Immature natural killer cell (primary cell): ENCODE data around the gene CFAP74. TPM values are rescaled to one million over a fixed set of nuclear protein-coding genes. Genes with fewer than 3 reads are reported as not detected.

Experiments used
- DNase-seq, 3 donors: peaks; one replicate each; pipeline ENCODE4 v3.0.0; 2022; ENCODE audit warnings: mixed read lengths in 1 of 3
- H3K27ac Mint-ChIP-seq, 6 donors: one replicate each; pipeline ENCODE4 v1.8.0; 2020; ENCODE audit warnings: mixed read lengths in 6 of 6, mild to moderate bottlenecking in 5 of 6, inconsistent platforms in 4 of 6, moderate library complexity in 3 of 6
- H3K27me3 Mint-ChIP-seq, 3 donors: one replicate each; pipeline ENCODE4 v1.8.0; 2020 to 2021; ENCODE audit warnings: low read depth in 3 of 3, mild to moderate bottlenecking in 3 of 3, mixed read lengths in 3 of 3, moderate library complexity in 3 of 3, inconsistent platforms in 1 of 3
- H3K36me3 Mint-ChIP-seq, 3 donors: one replicate each; pipeline ENCODE4 v1.8.0; 2020; ENCODE audit warnings: mixed read lengths in 3 of 3, inconsistent platforms in 2 of 3, mild to moderate bottlenecking in 2 of 3
- H3K4me1 Mint-ChIP-seq, 2 donors: one replicate each; pipeline ENCODE4 v1.8.0; 2020; ENCODE audit warnings: inconsistent platforms in 2 of 2, mild to moderate bottlenecking in 2 of 2, mixed read lengths in 2 of 2, moderate library complexity in 1 of 2
- H3K4me3 Mint-ChIP-seq, 5 donors: one replicate each; pipeline ENCODE4 v1.8.0; 2020; ENCODE audit warnings: mild to moderate bottlenecking in 5 of 5, mixed read lengths in 5 of 5, inconsistent platforms in 3 of 5, moderate library complexity in 3 of 5
- H3K9me3 Mint-ChIP-seq, 6 donors: one replicate each; pipeline ENCODE4 v1.8.0; 2020; ENCODE audit warnings: mild to moderate bottlenecking in 6 of 6, mixed read lengths in 6 of 6, inconsistent platforms in 4 of 6, moderate library complexity in 3 of 6
- polyA plus RNA-seq, 3 donors: library from polyadenylated mRNA; unstranded; fragments of 300-500 nt; fragmentation: Illumina TruSeq; gene quantifications; one replicate each; pipeline ENCODE4 v1.2.3, GENCODE V29; 2021

The CFAP74 gene
- polyA plus RNA-seq, 3 donors from 2014 or later = not detected

- Mint-ChIP-seq H3K4me3 (no peak overlapping the region), H3K27me3 (peaks cover 3 to 9% (median 5%) of the 10 kb centered on the region in 3 donors), H3K36me3 (no peaks in the 10 kb centered on the region), H3K27ac (no peak overlapping the region), H3K4me1 (peaks cover 6 to 8% of the 10 kb centered on the region in 2 donors), H3K9me3 (no peaks in the 10 kb centered on the region)
- DNase-seq = no peak
Observed at GRCh38 chr1:1921901-1922701, 81.5 kb downstream of the CFAP74 start.

- no peak overlapping the region for H3K27ac Mint-ChIP-seq
- no peak overlapping the region for H3K4me3 Mint-ChIP-seq
- H3K4me1 Mint-ChIP-seq = peaks cover 6 to 8% of the 10 kb centered on the region in 2 donors
- H3K27me3 Mint-ChIP-seq = peaks cover 3 to 11% (median 5%) of the 10 kb centered on the region in 3 donors
- no peak for DNase-seq
- no peaks in the 10 kb centered on the region for H3K36me3 Mint-ChIP-seq
- H3K9me3 Mint-ChIP-seq = no peaks in the 10 kb centered on the region
Observed at GRCh38 chr1:1921459-1921862, 82.1 kb downstream of the CFAP74 start.

GRCh38 chr1:1920608-1921458, 82.8 kb downstream of the CFAP74 start:
- Mint-ChIP-seq H3K27me3 (peaks cover 3 to 13% (median 5%) of the 10 kb centered on the region in 3 donors), H3K4me1 (peaks cover 6 to 8% of the 10 kb centered on the region in 2 donors), H3K9me3 (no peaks in the 10 kb centered on the region), H3K27ac (peak overlapping the region in 1 of 6 donors; percentile 42), H3K36me3 (no peaks in the 10 kb centered on the region), H3K4me3 (peak overlapping the region in 3 of 5 donors; percentile 21 to 29 (median 27))
- no peak for DNase-seq

- Mint-ChIP-seq H3K4me3 (peak overlapping the region in 4 of 5 donors; percentile 21 to 77 (median 28)), H3K27ac (peak overlapping the region in 1 of 6 donors; percentile 42), H3K4me1 (peaks cover 6 to 8% of the 10 kb centered on the region in 2 donors), H3K36me3 (no peaks in the 10 kb centered on the region), H3K9me3 (no peaks in the 10 kb centered on the region), H3K27me3 (peaks cover 3 to 13% (median 5%) of the 10 kb centered on the region in 3 donors)
- no peak for DNase-seq
Observed at GRCh38 chr1:1920057-1920607, 83.5 kb downstream of the CFAP74 start.

DNA sequence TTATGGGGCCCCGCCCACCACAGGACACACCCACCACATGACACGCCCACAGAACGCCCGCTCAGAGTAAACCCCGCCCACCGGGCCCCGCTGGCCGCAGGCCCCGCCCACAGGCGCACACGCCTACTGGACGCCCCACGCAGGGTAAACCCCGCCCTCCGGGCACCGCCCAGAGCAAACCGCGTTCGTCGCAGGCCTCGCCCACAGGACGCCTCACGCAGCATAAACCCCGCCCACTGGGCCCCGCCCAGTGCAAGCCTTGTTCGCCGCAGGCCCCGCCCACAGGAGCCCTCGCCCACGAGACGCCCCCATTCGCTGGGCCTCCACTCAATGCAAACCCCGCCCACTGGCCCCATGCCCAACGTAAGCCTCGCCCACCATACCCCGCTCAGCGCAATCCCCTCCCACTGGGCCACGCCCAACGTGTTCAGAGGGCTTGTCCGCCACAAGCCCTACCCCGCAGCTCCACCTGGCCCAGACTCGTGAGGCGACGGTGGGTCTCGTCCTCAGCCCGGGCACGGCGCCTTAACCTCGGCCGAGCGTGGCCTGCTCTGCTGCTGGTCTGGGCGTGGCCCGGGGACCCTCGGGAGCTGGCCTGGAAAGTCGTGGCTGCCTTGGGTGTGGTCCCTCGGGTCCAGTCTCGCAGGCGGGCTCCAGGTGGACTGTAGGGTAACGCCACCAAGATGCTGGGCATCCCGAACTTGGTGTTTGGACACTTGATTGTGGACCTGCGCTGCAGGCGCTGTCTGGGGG, 84.1 kb downstream of the CFAP74 start:
- Mint-ChIP-seq H3K36me3 (no peaks in the 10 kb centered on the region), H3K4me3 (peak overlapping the region; percentile 70 to 79 (median 75)), H3K4me1 (peaks cover 6 to 8% of the 10 kb centered on the region in 2 donors), H3K27me3 (peaks cover 3 to 13% (median 5%) of the 10 kb centered on the region in 3 donors), H3K9me3 (no peaks in the 10 kb centered on the region), H3K27ac (peak overlapping the region in 5 of 6 donors; percentile 70 to 82 (median 79))
- peak; percentile 97 to 98 (median 98) for DNase-seq

DNA sequence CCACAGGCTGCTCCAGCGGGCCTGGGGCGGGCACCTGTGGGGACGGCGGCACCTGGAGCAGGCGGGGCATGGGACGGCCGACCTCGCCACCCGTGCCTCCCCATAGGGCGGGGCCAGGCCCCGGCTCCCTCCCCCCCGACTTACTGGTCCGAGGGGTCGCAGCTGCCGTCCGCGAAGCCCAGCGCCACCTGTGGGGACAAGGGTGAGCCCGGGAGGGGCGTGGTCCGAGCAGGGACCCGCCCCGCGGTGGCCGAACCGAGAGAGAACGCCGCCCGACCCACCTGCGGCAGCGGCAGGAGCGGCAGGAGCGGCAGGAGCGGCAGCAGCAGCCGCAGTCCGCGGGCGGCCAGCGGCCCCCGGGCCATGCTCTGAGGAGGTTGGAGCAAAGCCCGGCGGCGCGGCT, 84.7 kb downstream of the CFAP74 start, which contains the start of gene TMEM52:
TSS of gene TMEM52 (minus strand) at position 379 of the 403 bp plus-strand sequence. CDS start at position 365, 14 bp downstream.
- H3K27me3 Mint-ChIP-seq = peaks cover 3 to 13% (median 5%) of the 10 kb centered on the region in 3 donors
- peak within 1 kb of the TSS; percentile 70 to 79 (median 75) for H3K4me3 Mint-ChIP-seq
- H3K36me3 Mint-ChIP-seq = no peaks in the 10 kb centered on the region
- H3K9me3 Mint-ChIP-seq = no peaks in the 10 kb centered on the region
- H3K27ac Mint-ChIP-seq = peak within 1 kb of the TSS in 5 of 6 donors; percentile 70 to 82 (median 79)
- peaks cover 6 to 8% of the 10 kb centered on the region in 2 donors for H3K4me1 Mint-ChIP-seq
- no peak for DNase-seq

DNA sequence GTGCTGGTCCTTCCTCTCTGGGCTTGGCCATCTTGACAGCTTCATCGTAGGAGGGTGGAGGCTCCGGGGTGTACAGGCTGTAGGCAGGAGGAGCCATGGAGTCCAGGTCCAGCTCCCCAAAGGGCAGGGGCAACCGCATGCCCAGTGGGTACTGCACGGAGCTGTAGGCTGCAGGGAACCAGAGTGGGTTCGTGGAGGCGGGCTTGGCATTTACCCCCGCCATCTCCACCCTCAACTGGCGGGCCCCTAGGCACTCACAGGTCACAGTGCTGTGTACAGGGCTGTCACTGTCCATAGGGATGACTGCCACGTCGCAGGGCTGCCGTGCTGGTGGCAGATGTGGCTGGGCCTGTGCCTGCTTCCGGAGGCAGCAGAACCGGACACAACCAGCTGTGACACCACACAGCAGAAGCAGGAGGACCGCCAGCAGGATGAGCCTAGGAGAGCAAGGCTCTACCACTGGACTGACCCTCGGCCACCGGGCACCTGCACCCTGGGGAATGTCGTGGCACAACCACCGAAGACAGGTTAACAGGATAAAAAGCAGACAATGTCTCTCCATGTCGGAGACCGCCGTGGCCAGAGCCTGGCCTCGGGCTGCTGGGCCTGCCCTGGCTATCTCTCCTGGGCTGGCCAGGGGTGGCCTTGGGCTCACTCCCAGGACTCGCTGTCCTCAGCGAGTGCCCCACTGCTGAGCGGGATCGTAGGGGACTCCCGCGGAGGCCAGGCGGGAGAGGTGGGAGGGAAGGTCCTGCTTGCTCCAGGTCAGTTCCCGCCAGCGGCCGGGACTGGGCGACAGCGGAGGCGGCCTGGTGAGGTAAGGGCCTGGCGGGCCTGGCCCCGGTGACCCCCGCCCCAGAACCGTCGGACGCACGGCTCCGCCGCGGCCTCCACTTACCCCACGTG, 85.3 kb downstream of the CFAP74 start:
- H3K9me3 Mint-ChIP-seq = no peaks in the 10 kb centered on the region
- H3K27ac Mint-ChIP-seq = peak overlapping the region in 1 of 6 donors; percentile 20
- no peak for DNase-seq
- H3K4me3 Mint-ChIP-seq = peak overlapping the region; percentile 14 to 55 (median 24)
- peaks cover 6 to 8% of the 10 kb centered on the region in 2 donors for H3K4me1 Mint-ChIP-seq
- H3K36me3 Mint-ChIP-seq = no peaks in the 10 kb centered on the region
- peaks cover 5 to 16% (median 5%) of the 10 kb centered on the region in 3 donors for H3K27me3 Mint-ChIP-seq

- Mint-ChIP-seq H3K36me3 (no peaks in the 10 kb centered on the region), H3K9me3 (no peaks in the 10 kb centered on the region), H3K4me1 (peaks cover 6 to 8% of the 10 kb centered on the region in 2 donors), H3K27me3 (peaks cover 5 to 16% (median 5%) of the 10 kb centered on the region in 3 donors), H3K27ac (peak overlapping the region in 1 of 6 donors; percentile 20), H3K4me3 (peak overlapping the region in 4 of 5 donors; percentile 26 to 45 (median 31))
- DNase-seq = no peak
Observed at GRCh38 chr1:1917304-1917976, 86.1 kb downstream of the CFAP74 start.

DNA sequence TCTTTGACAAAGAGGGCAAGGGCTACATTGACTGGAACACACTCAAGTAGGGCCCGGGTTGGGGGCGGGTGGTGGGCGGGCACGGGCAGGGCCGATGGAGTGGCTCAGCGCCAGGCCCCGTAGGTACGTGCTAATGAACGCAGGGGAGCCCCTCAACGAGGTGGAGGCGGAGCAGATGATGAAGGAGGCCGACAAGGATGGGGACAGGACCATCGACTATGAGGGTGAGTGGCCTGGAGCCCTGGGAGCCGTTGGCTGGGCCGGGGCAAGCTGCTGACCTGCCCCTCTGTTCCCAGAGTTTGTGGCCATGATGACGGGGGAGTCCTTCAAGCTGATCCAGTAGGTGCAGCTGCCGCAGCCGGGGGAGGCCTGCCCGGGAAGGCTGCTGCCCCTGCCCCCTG, 86.7 kb downstream of the CFAP74 start:
- Mint-ChIP-seq H3K9me3 (no peaks in the 10 kb centered on the region), H3K4me1 (peaks cover 6 to 8% of the 10 kb centered on the region in 2 donors), H3K36me3 (no peaks in the 10 kb centered on the region), H3K27ac (no peak overlapping the region), H3K27me3 (peaks cover 5 to 16% (median 5%) of the 10 kb centered on the region in 3 donors), H3K4me3 (peak overlapping the region in 1 of 5 donors; percentile 21)
- DNase-seq = no peak

GRCh38 chr1:1915911-1916840, 87.4 kb downstream of the CFAP74 start:
- Mint-ChIP-seq H3K27me3 (peaks cover 5 to 16% (median 5%) of the 10 kb centered on the region in 3 donors), H3K9me3 (no peaks in the 10 kb centered on the region), H3K4me1 (peaks cover 6 to 8% of the 10 kb centered on the region in 2 donors), H3K36me3 (no peaks in the 10 kb centered on the region), H3K4me3 (no peak overlapping the region), H3K27ac (peak overlapping the region in 2 of 6 donors; percentile 28 to 34)
- DNase-seq = no peak
